H1 (cell line): Measurements from ENCODE around the gene GGA2. TPM values are rescaled to one million over a fixed set of nuclear protein-coding genes. Genes with fewer than 3 reads are reported as not detected.

Source experiments
- CTCF ChIA-PET: fragments of 300-600 bp; sonication (Branson Sonifier 250); formaldehyde crosslinking; loops from one replicate; lab custom pipeline; 2021; ENCODE audit not compliant: partially characterized antibody; lab: Charles Lee
- POLR2A ChIA-PET: fragments of 300-600 bp; sonication (Branson Sonifier 250); formaldehyde crosslinking; loops from one replicate; lab custom pipeline; 2021; ENCODE audit warnings: inconsistent platforms; ENCODE audit not compliant: partially characterized antibody; lab: Charles Lee
- DNase-seq, 2 experiments: peaks; one replicate each; pipeline versions ENCODE4 v3.0.0 to v3.0.0-alpha.2; 2010 to 2022; ENCODE audit warnings: low spot score in 2 of 2, low read depth in 1 of 2, mixed read lengths in 1 of 2
- FAIRE-seq: peaks from 2 replicates; lab custom pipeline; 2011; peaks lifted over from hg19 to GRCh38; lab: Jason Lieb, UNC
- H2AFZ ChIP-seq: 2 replicates; pipeline ENCODE4 v1.8.1; 2012; ENCODE audit warnings: low read length, inconsistent platforms
- H2AK5ac ChIP-seq: 2 replicates; pipeline ENCODE4 v1.6.1; 2013; ENCODE audit warnings: low read depth, low read length
- H2BK120ac ChIP-seq: replicated peaks from 2 replicates; pipeline ENCODE3; 2013; ENCODE audit warnings: low read depth, low read length, inconsistent platforms
- H2BK12ac ChIP-seq: 2 replicates; pipeline ENCODE4 v1.6.1; 2013; ENCODE audit warnings: low read depth, low read length
- H2BK15ac ChIP-seq: 2 replicates; pipeline ENCODE4 v1.6.1; 2013; ENCODE audit warnings: low read length
- H2BK20ac ChIP-seq: 2 replicates; pipeline ENCODE4 v1.6.1; 2013; ENCODE audit warnings: low read length
- H2BK5ac ChIP-seq: 2 replicates; pipeline ENCODE4 v1.6.1; 2013; ENCODE audit warnings: low read depth, low read length
- H3K14ac ChIP-seq: 2 replicates; pipeline ENCODE4 v1.6.1; 2013; ENCODE audit warnings: inconsistent platforms; ENCODE audit not compliant: insufficient read length
- H3K18ac ChIP-seq: 2 replicates; pipeline ENCODE4 v1.6.1; 2013; ENCODE audit warnings: low read length; ENCODE audit errors: extremely low read depth
- H3K23ac ChIP-seq: 2 replicates; pipeline ENCODE4 v1.6.1; 2013; ENCODE audit warnings: inconsistent platforms; ENCODE audit not compliant: insufficient read length
- H3K23me2 ChIP-seq: 2 replicates; pipeline ENCODE4 v1.6.1; 2013; ENCODE audit warnings: low read depth, low read length
- H3K27ac ChIP-seq: 2 replicates; pipeline ENCODE4 v1.6.1; 2011; ENCODE audit warnings: low read depth, low read length, inconsistent platforms
- H3K27me3 ChIP-seq, 4 experiments: replicated peaks in 1 of 4; 1 replicate in 1 of 4; 2 replicates in 3 of 4; pipeline versions ENCODE4 v1.6.1 to v1.8.1; 2011 to 2013; ENCODE audit warnings: low read length in 3 of 4, mild to moderate bottlenecking in 3 of 4, inconsistent platforms in 2 of 4, mixed read lengths in 2 of 4, moderate library complexity in 1 of 4; ENCODE audit not compliant: control insufficient read depth in 3 of 4, insufficient read depth in 3 of 4; ENCODE audit errors: extremely low read depth in 1 of 4
- H3K36me3 ChIP-seq, 4 experiments: 2 replicates each; pipeline versions ENCODE4 v1.6.1 to v1.8.1; 2011 to 2013; ENCODE audit warnings: mild to moderate bottlenecking in 4 of 4, low read length in 3 of 4, moderate library complexity in 2 of 4, control low read depth in 1 of 4, inconsistent platforms in 1 of 4; ENCODE audit not compliant: insufficient read depth in 4 of 4, control insufficient read depth in 2 of 4
- H3K4ac ChIP-seq: replicated peaks from 2 replicates; pipeline ENCODE3; 2013; ENCODE audit warnings: low read length, low read depth, mixed read lengths, inconsistent platforms; ENCODE audit not compliant: insufficient read length
- H3K4me1 ChIP-seq, 4 experiments: replicated peaks in 1 of 4; 1 replicate in 1 of 4; 2 replicates in 3 of 4; pipeline versions ENCODE4 v1.6.1 to v1.8.1; 2011 to 2013; ENCODE audit warnings: low read length in 3 of 4, inconsistent platforms in 2 of 4, mixed read lengths in 1 of 4; ENCODE audit not compliant: insufficient read depth in 4 of 4, control insufficient read depth in 3 of 4
- H3K4me2 ChIP-seq, 2 experiments: 2 replicates each; pipeline versions ENCODE4 v1.6.1 to v1.8.1; 2011 to 2013; ENCODE audit warnings: low read depth in 2 of 2, low read length in 2 of 2, control low read depth in 1 of 2, inconsistent platforms in 1 of 2, mild to moderate bottlenecking in 1 of 2; ENCODE audit not compliant: insufficient read depth in 1 of 2
- H3K4me3 ChIP-seq, 4 experiments: fragments of 200-600, 300-600 bp in 1 of 4; sonication (generic), shearing (Covaris generic), sonication (Bioruptor Twin) in 1 of 4; 2 replicates each; pipeline versions ENCODE4 v1.5.1 to v1.8.1; 2011 to 2016; ENCODE audit warnings: low read length in 4 of 4, low read depth in 3 of 4, control low read depth in 2 of 4, inconsistent platforms in 2 of 4, mild to moderate bottlenecking in 2 of 4, mixed read lengths in 1 of 4, moderate library complexity in 1 of 4; ENCODE audit not compliant: insufficient read depth in 2 of 4; ENCODE audit errors: extremely low read depth in 1 of 4
- H3K56ac ChIP-seq: replicated peaks from 2 replicates; pipeline ENCODE3; 2013; ENCODE audit warnings: low read depth, mild to moderate bottlenecking, mixed read lengths, low read length, inconsistent platforms; ENCODE audit not compliant: insufficient read length
- H3K79me1 ChIP-seq: 2 replicates; pipeline ENCODE4 v1.6.1; 2013; ENCODE audit warnings: low read depth, low read length, control low read depth
- H3K79me2 ChIP-seq, 2 experiments: 2 replicates each; pipeline versions ENCODE4 v1.6.1 to v1.8.1; 2012 to 2013; ENCODE audit warnings: low read length in 2 of 2, mild to moderate bottlenecking in 2 of 2, inconsistent platforms in 1 of 2; ENCODE audit not compliant: insufficient read depth in 2 of 2, control insufficient read depth in 1 of 2
- H3K9ac ChIP-seq, 4 experiments: replicated peaks in 1 of 4; 1 replicate in 1 of 4; 2 replicates in 3 of 4; pipeline versions ENCODE4 v1.6.1 to v1.8.1; 2011 to 2013; ENCODE audit warnings: low read depth in 3 of 4, low read length in 3 of 4, control low read depth in 2 of 4, mild to moderate bottlenecking in 2 of 4, moderate library complexity in 2 of 4, inconsistent platforms in 1 of 4; ENCODE audit errors: extremely low read depth in 1 of 4
- H3K9me3 ChIP-seq, 2 experiments: 2 replicates each; pipeline versions ENCODE4 v1.6.1 to v1.8.1; 2012 to 2013; ENCODE audit warnings: mild to moderate bottlenecking in 2 of 2, moderate library complexity in 2 of 2, control low read depth in 1 of 2, inconsistent platforms in 1 of 2, low read depth in 1 of 2, low read length in 1 of 2, mixed read lengths in 1 of 2; ENCODE audit not compliant: insufficient read depth in 2 of 2
- H4K20me1 ChIP-seq, 2 experiments: replicated peaks in 1 of 2; 2 replicates each; pipeline versions ENCODE3 to v1.8.1; 2011 to 2013; ENCODE audit warnings: inconsistent platforms in 2 of 2, low read length in 2 of 2, mild to moderate bottlenecking in 1 of 2; ENCODE audit not compliant: insufficient read depth in 2 of 2, control insufficient read depth in 1 of 2
- H4K5ac ChIP-seq: 2 replicates; pipeline ENCODE4 v1.6.1; 2013; ENCODE audit warnings: low read length, low read depth, mixed read lengths, inconsistent platforms; ENCODE audit not compliant: insufficient read length
- H4K8ac ChIP-seq: 2 replicates; pipeline ENCODE4 v1.8.0; 2013; ENCODE audit warnings: mild to moderate bottlenecking, moderate library complexity, low read length, inconsistent platforms; ENCODE audit not compliant: insufficient read depth; ENCODE audit errors: extremely low read depth
- H4K91ac ChIP-seq: replicated peaks from 2 replicates; pipeline ENCODE3; 2013; ENCODE audit warnings: low read length, mixed read lengths, inconsistent platforms; ENCODE audit not compliant: insufficient read length
- CHD1 ChIP-seq: IDR thresholded peaks from 2 replicates; pipeline ENCODE4 v1.6.1; 2012; ENCODE audit warnings: low read depth, low read length, improper control_type of control experiment
- JUN ChIP-seq: IDR thresholded peaks from 2 replicates; pipeline ENCODE4 v1.6.1; 2011; ENCODE audit warnings: low read depth, mild to moderate bottlenecking, improper control_type of control experiment, low read length
- JUND ChIP-seq: IDR thresholded peaks from 2 replicates; pipeline ENCODE4 v1.6.1; 2011; ENCODE audit warnings: mild to moderate bottlenecking, improper control_type of control experiment, low read length
- NANOG ChIP-seq: IDR thresholded peaks from 2 replicates; pipeline ENCODE4 v1.6.1; 2011; ENCODE audit warnings: low read length, low read depth, mild to moderate bottlenecking, inconsistent platforms; ENCODE audit not compliant: insufficient read depth, poor library complexity, severe bottlenecking
- POU5F1 ChIP-seq: IDR thresholded peaks from 2 replicates; pipeline ENCODE4 v1.6.1; 2011; ENCODE audit warnings: low read depth, mild to moderate bottlenecking, low read length, moderate library complexity
- RBBP5 ChIP-seq: IDR thresholded peaks from 2 replicates; pipeline ENCODE4 v1.7.1; 2012; ENCODE audit warnings: low read depth, mild to moderate bottlenecking, inconsistent platforms, low read length, moderate library complexity, borderline replicate concordance
- SIX5 ChIP-seq: IDR thresholded peaks from 2 replicates; pipeline ENCODE4 v1.6.1; 2011; ENCODE audit warnings: mild to moderate bottlenecking, low read depth, low read length
- SP4 ChIP-seq: IDR thresholded peaks from 2 replicates; pipeline ENCODE4 v1.6.1; 2012; ENCODE audit warnings: low read length, inconsistent platforms
- TBP ChIP-seq: IDR thresholded peaks from 2 replicates; pipeline ENCODE4 v1.6.1; 2011; ENCODE audit warnings: low read depth, low read length, improper control_type of control experiment
- TCF12 ChIP-seq: IDR thresholded peaks from 2 replicates; pipeline ENCODE4 v1.6.1; 2011; ENCODE audit warnings: low read depth, mild to moderate bottlenecking, low read length
- USF2 ChIP-seq: IDR thresholded peaks from 2 replicates; pipeline ENCODE4 v1.6.1; 2011; ENCODE audit warnings: low read length, improper control_type of control experiment
- YY1 ChIP-seq: IDR thresholded peaks from 2 replicates; pipeline ENCODE4 v1.6.1; 2011; ENCODE audit warnings: low read depth, mild to moderate bottlenecking, low read length
- WGBS, 2 experiments: shearing (Covaris generic) in 1 of 2; methylation state at CpG; one replicate each; pipeline versions ENCODE4 v1.1.6 to v1.1.7; 2013 to 2015; ENCODE audit warnings: low lambda C conversion rate in 2 of 2, mixed read lengths in 2 of 2, inconsistent platforms in 1 of 2, low coverage in 1 of 2, missing lambda C conversion rate in 1 of 2; ENCODE audit not compliant: insufficient replicate concordance in 2 of 2, insufficient coverage in 1 of 2, insufficient read length in 1 of 2; ENCODE audit errors: extremely low coverage in 1 of 2, missing lambda C conversion rate in 1 of 2; 5-methylcytosine and 5-hydroxymethylcytosine counted together
- polyA plus RNA-seq, 7 experiments: library from polyadenylated mRNA; depleted of rRNA in 3 of 7; stranded (reverse) in 5 of 7; unstranded in 2 of 7; fragments of >200 nt in 5 of 7; fragments of 200-250 nt in 2 of 7; gene quantifications; 1 replicate in 5 of 7; 2 replicates in 1 of 7; 4 replicates in 1 of 7; pipeline versions ENCODE4 v1.2.1 to v1.2.3, GENCODE V29; 2011 to 2013; ENCODE audit warnings: missing spikeins in 2 of 7, mixed read lengths in 2 of 7
- total RNA-seq: library from RNA; stranded (reverse); fragmentation: NEBNext Ultra II Directional; extraction: Animal tissue kit (Norgen Biotek cat#: 25700); gene quantifications from 2 replicates; pipeline ENCODE4 v1.2.1, GENCODE V29; 2021
- TF ChIP-seq, protein P1 (sequence below): IDR thresholded peaks from 2 replicates; pipeline ENCODE4 v1.6.1; 2012; ENCODE audit warnings: inconsistent platforms

Gene GGA2
- total and polyA plus RNA-seq, 2 of the 8 experiments (the other 6 are each of a cell fraction or from before 2014, with no cell fraction given) = 65.8 to 114 TPM

- ChIA-PET POLR2A (interaction anchor here (1.2 to 6.9 kb wide), 4 partner anchors 12 to 92 kb away, joined by 3 to 63 read pairs (median 4); partner anchors contain the start of gene UBFD1), CTCF (interaction anchor here (0.6 to 1.2 kb wide), 2 partner anchors 91 to 1794 kb away, joined by 3 to 5 read pairs; no protein-coding TSS in a partner anchor)
- Histone ChIP-seq H2BK120ac (no peak overlapping the region), H3K23ac (no peak overlapping the region), H3K23me2 (peaks cover 10% of the 10 kb centered on the region), H3K36me3 (peaks cover 0 to 5% (median 1%) of the 10 kb centered on the region in 4 experiments; a peak in 4 of 8 replicates), H2BK5ac (no peak overlapping the region), H3K79me2 (peaks cover 52 to 83% of the 10 kb centered on the region in 2 experiments), H3K4me3 (no peak overlapping the region), H3K4me1 (peaks cover 0 to 9% (median 5%) of the 10 kb centered on the region in 4 experiments; a peak in 5 of 7 replicates), H3K27ac (no peak overlapping the region), H4K5ac (no peak overlapping the region), H3K4me2 (peak overlapping the region in 1 of 2 experiments; percentile 42; a peak in 1 of 4 replicates), H3K14ac (no peak overlapping the region), H2AFZ (no peak overlapping the region), H2BK15ac (no peak overlapping the region), H4K8ac (no peak overlapping the region), H2BK20ac (no peak overlapping the region), H3K9ac (no peak overlapping the region), H4K91ac (no peak overlapping the region), H2AK5ac (no peak overlapping the region), H3K9me3 (no peaks in the 10 kb centered on the region), H3K4ac (no peak overlapping the region), H2BK12ac (no peak overlapping the region), H3K18ac (no peak overlapping the region), H4K20me1 (peaks cover 36 to 45% of the 10 kb centered on the region in 2 experiments), H3K56ac (no peak overlapping the region), H3K27me3 (no peaks in the 10 kb centered on the region), H3K79me1 (peaks cover 29% of the 10 kb centered on the region)
- 85% methylated on average over 8 of the region's 8 CpGs; no CpG with 5 or more reads in 1 of the 2 experiments for WGBS, 2 experiments
- FAIRE-seq (no peak), DNase-seq (no peak)
- TF ChIP-seq YY1 = no peak
- TF ChIP-seq TBP = no peak
- no peak for TF ChIP-seq SIX5
- TF ChIP-seq JUND = no peak
- no peak for TF ChIP-seq TCF12
- no peak for TF ChIP-seq SP4
- no peak for TF ChIP-seq POU5F1
- no peak for TF ChIP-seq RBBP5
- no peak for TF ChIP-seq NANOG
- TF ChIP-seq, protein P1, sequence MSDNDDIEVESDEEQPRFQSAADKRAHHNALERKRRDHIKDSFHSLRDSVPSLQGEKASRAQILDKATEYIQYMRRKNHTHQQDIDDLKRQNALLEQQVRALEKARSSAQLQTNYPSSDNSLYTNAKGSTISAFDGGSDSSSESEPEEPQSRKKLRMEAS = no peak
- TF ChIP-seq USF2 = no peak
- TF ChIP-seq CHD1 = no peak
- TF ChIP-seq JUN = no peak
Measured at GRCh38 chr16:23506606-23506994, 3.7 kb downstream of the GGA2 start.
